Panc1 (cell line): ENCODE measurements around the gene PRRT3.

Experiments
- POLR2AphosphoS5 ChIP-seq: IDR thresholded peaks from 2 replicates; pipeline ENCODE4 v1.6.1; 2012; ENCODE audit warnings: mild to moderate bottlenecking, low read depth, low read length, moderate library complexity
- TF ChIP-seq, protein P1 (sequence below): fragments of 450-650 bp; IDR thresholded peaks from 2 replicates; pipeline ENCODE4 v1.5.1; 2017; ENCODE audit warnings: mild to moderate bottlenecking
- TF ChIP-seq, protein P2 (sequence below), 2 experiments: IDR thresholded peaks; 2 replicates each; pipeline ENCODE4 v1.6.1; 2011 to 2012; ENCODE audit warnings: low read depth in 2 of 2, control low read depth in 1 of 2, low read length in 1 of 2, mild to moderate bottlenecking in 1 of 2, moderate library complexity in 1 of 2; ENCODE audit not compliant: insufficient read depth in 1 of 2

DNA sequence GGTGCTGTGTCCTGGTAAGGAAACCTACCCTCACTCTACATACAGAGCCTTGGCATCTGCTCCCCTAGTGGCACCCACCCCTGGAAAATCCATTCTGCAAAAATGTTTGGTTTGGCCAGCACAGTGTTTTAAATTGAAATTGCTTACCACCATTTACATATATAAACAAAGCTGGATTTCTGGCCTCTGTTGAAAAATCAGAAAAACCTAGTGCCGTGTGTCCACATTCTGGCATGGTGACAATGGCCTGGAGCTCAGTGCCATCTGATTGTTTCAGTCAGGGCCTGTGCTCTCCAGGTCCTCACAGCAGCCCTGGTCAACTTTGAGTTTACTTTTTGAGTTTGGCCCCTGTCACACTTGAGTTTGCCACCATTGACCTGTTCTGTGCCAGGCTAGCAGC is 38.2 kb downstream of the PRRT3 start:
- TF ChIP-seq, protein P1, sequence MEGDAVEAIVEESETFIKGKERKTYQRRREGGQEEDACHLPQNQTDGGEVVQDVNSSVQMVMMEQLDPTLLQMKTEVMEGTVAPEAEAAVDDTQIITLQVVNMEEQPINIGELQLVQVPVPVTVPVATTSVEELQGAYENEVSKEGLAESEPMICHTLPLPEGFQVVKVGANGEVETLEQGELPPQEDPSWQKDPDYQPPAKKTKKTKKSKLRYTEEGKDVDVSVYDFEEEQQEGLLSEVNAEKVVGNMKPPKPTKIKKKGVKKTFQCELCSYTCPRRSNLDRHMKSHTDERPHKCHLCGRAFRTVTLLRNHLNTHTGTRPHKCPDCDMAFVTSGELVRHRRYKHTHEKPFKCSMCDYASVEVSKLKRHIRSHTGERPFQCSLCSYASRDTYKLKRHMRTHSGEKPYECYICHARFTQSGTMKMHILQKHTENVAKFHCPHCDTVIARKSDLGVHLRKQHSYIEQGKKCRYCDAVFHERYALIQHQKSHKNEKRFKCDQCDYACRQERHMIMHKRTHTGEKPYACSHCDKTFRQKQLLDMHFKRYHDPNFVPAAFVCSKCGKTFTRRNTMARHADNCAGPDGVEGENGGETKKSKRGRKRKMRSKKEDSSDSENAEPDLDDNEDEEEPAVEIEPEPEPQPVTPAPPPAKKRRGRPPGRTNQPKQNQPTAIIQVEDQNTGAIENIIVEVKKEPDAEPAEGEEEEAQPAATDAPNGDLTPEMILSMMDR = no peak
- no peak for TF ChIP-seq POLR2AphosphoS5
- TF ChIP-seq, protein P2, sequence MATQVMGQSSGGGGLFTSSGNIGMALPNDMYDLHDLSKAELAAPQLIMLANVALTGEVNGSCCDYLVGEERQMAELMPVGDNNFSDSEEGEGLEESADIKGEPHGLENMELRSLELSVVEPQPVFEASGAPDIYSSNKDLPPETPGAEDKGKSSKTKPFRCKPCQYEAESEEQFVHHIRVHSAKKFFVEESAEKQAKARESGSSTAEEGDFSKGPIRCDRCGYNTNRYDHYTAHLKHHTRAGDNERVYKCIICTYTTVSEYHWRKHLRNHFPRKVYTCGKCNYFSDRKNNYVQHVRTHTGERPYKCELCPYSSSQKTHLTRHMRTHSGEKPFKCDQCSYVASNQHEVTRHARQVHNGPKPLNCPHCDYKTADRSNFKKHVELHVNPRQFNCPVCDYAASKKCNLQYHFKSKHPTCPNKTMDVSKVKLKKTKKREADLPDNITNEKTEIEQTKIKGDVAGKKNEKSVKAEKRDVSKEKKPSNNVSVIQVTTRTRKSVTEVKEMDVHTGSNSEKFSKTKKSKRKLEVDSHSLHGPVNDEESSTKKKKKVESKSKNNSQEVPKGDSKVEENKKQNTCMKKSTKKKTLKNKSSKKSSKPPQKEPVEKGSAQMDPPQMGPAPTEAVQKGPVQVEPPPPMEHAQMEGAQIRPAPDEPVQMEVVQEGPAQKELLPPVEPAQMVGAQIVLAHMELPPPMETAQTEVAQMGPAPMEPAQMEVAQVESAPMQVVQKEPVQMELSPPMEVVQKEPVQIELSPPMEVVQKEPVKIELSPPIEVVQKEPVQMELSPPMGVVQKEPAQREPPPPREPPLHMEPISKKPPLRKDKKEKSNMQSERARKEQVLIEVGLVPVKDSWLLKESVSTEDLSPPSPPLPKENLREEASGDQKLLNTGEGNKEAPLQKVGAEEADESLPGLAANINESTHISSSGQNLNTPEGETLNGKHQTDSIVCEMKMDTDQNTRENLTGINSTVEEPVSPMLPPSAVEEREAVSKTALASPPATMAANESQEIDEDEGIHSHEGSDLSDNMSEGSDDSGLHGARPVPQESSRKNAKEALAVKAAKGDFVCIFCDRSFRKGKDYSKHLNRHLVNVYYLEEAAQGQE (IDR thresholded peaks at IDR 0.05; ENCODE audit: insufficient read depth in 1 of 2, low read depth in 2 of 2, low read length in 1 of 2) = no peak
